ENCODE results near the gene OCIAD1. TPM values are rescaled to one million over a fixed set of nuclear protein-coding genes. Genes with fewer than 3 reads are reported as not detected.

Gene OCIAD1
- total and polyA plus RNA-seq, 10 of the 15 experiments (the other 5 are each of a cell fraction or from before 2014, with no cell fraction given): 89.1 to 196 (median 136) TPM

DNA sequence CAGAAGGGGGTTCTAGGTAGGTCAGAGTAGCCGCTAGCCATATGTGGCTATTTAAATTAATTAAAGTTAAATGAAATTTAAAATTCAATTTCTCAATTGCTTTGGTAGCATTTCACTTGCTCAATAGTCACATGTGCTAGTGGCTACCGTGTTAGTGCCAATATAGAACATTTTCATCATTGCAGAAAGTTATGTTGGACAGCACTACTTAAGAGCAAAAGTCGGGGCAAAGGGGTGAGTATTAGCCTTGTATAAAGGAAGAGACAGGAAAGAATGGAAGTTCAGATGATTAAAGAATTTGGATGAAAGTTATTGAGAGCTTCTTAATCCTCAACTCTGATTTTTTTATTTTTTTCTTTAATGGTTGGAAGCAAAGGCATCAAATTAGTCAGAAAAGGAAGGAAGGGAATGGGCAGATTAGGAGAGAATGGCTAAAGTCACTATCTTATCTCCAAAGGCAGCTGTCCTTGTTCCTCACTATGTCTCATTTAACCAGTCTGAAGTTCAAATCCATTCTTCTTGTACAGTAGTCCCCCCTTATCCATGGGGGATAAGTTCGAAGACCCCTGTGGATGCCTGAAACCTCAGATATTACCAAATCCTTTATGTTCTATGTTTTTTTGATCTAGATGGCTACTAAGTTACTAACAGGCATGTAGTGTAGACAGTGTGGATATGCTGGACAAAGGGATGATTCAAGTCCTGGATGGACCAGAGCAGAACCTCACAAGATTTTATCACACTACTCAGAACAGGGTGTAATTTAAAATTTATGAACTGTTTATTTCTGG lies 22.9 kb downstream of the OCIAD1 start (continued):
- TF ChIP-seq, protein P1, sequence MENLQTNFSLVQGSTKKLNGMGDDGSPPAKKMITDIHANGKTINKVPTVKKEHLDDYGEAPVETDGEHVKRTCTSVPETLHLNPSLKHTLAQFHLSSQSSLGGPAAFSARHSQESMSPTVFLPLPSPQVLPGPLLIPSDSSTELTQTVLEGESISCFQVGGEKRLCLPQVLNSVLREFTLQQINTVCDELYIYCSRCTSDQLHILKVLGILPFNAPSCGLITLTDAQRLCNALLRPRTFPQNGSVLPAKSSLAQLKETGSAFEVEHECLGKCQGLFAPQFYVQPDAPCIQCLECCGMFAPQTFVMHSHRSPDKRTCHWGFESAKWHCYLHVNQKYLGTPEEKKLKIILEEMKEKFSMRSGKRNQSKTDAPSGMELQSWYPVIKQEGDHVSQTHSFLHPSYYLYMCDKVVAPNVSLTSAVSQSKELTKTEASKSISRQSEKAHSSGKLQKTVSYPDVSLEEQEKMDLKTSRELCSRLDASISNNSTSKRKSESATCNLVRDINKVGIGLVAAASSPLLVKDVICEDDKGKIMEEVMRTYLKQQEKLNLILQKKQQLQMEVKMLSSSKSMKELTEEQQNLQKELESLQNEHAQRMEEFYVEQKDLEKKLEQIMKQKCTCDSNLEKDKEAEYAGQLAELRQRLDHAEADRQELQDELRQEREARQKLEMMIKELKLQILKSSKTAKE (IDR thresholded peaks at IDR 0.05; ENCODE audit: low read depth, poor library complexity, severe bottlenecking): no peak
- no peak for TF ChIP-seq SP1 (IDR thresholded peaks at IDR 0.05; ENCODE audit: low read depth, low read length)

- H2AFZ ChIP-seq (ENCODE audit: control insufficient read depth, low read depth, low read length): no peak overlapping the region
- peaks cover 4 to 15% of the 10 kb centered on the region in 2 experiments; a peak in 3 of 4 replicates for H3K36me3 ChIP-seq (ENCODE audit: control insufficient read depth in 2 of 2, insufficient read depth in 2 of 2, low read length in 1 of 2)
- H3K27me3 ChIP-seq (replicated peaks in 1 of 2; ENCODE audit: control insufficient read depth in 2 of 2, insufficient read depth in 2 of 2, low read length in 1 of 2): no peaks in the 10 kb centered on the region
- H3K4me1 ChIP-seq (ENCODE audit: control insufficient read depth, insufficient read depth, low read length): no peaks in the 10 kb centered on the region
- H3K27ac ChIP-seq (ENCODE audit: control insufficient read depth, insufficient read depth): no peak overlapping the region
- WGBS (ENCODE audit: insufficient coverage, insufficient replicate concordance, low lambda C conversion rate, missing lambda C conversion rate): 96% methylated on average over 1 of the region's 1 CpG
- H4K20me1 ChIP-seq (ENCODE audit: control insufficient read depth, insufficient read depth): no peaks in the 10 kb centered on the region
- no peak overlapping the region for H3K4me3 ChIP-seq
- no peak overlapping the region for H3K4me2 ChIP-seq (ENCODE audit: control insufficient read depth, insufficient read depth)
- no peak overlapping the region for H3K9ac ChIP-seq (ENCODE audit: control insufficient read depth, insufficient read depth, low read length)
- no peaks in the 10 kb centered on the region for H3K9me3 ChIP-seq (replicated peaks; ENCODE audit: control insufficient read depth, insufficient read depth, low read length)
- FAIRE-seq: no peak
- no peak for ATAC-seq
- ChIA-PET SMC1A (ENCODE audit: uncharacterized antibody, unreplicated experiment) (interaction anchor here (0.9 kb wide), 1 partner anchor 50 kb away, joined by 3 read pairs; no protein-coding TSS in a partner anchor), POLR2A (no interaction called here), CTCF (no interaction called here), RAD21 (ENCODE audit: unreplicated experiment) (no interaction called here)
- in situ Hi-C loops (cut with MboI): no loop called here
- no TSS peak for BruUV-seq (replicated peaks)
- no peaks in the 10 kb centered on the region for H3K79me2 ChIP-seq (ENCODE audit: control insufficient read depth, insufficient read depth, low read length)
- intact Hi-C loops (cut with micrococcal nuclease; ENCODE audit: unreplicated experiment): no loop called here
- DNase-seq (ENCODE audit: low read depth, low spot score): no peak
- TF ChIP-seq, protein P2, sequence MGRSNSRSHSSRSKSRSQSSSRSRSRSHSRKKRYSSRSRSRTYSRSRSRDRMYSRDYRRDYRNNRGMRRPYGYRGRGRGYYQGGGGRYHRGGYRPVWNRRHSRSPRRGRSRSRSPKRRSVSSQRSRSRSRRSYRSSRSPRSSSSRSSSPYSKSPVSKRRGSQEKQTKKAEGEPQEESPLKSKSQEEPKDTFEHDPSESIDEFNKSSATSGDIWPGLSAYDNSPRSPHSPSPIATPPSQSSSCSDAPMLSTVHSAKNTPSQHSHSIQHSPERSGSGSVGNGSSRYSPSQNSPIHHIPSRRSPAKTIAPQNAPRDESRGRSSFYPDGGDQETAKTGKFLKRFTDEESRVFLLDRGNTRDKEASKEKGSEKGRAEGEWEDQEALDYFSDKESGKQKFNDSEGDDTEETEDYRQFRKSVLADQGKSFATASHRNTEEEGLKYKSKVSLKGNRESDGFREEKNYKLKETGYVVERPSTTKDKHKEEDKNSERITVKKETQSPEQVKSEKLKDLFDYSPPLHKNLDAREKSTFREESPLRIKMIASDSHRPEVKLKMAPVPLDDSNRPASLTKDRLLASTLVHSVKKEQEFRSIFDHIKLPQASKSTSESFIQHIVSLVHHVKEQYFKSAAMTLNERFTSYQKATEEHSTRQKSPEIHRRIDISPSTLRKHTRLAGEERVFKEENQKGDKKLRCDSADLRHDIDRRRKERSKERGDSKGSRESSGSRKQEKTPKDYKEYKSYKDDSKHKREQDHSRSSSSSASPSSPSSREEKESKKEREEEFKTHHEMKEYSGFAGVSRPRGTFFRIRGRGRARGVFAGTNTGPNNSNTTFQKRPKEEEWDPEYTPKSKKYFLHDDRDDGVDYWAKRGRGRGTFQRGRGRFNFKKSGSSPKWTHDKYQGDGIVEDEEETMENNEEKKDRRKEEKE (IDR thresholded peaks at IDR 0.05): no peak
- TF ChIP-seq NKRF (conservative IDR thresholded peaks at IDR 0.05) (no peak), IRF5 (IDR thresholded peaks at IDR 0.05; ENCODE audit: borderline replicate concordance) (no peak), BHLHE40 (IDR thresholded peaks at IDR 0.05; ENCODE audit: borderline replicate concordance in 1 of 2, low read depth in 2 of 2, low read length in 1 of 2) (no peak), CEBPZ (IDR thresholded peaks at IDR 0.05; ENCODE audit: low read depth, low read length) (no peak)
These were observed 23.5 kb downstream of the OCIAD1 start for GRCh38 chr4:48854395-48854683.

All from GM12878 (cell line).